Esophagus muscularis mucosa (tissue), 3 donors: ENCODE data around the gene KCNA1.

Experiments used
- EP300 ChIP-seq: sonication (generic); formaldehyde crosslinking; IDR thresholded peaks from one replicate; pipeline ENCODE4 v1.6.1; 2017; ENCODE audit warnings: antibody characterized with exemption
- TF ChIP-seq, protein P1 (sequence below), 3 experiments: fragments of 200-600 bp in 2 of 3; fragments of 450-650 bp in 1 of 3; sonication (generic) in 2 of 3; IDR thresholded peaks; one replicate each; pipeline ENCODE4 v1.5.1; 2017 to 2019; ENCODE audit warnings: antibody characterized with exemption in 3 of 3, mild to moderate bottlenecking in 2 of 3, moderate library complexity in 1 of 3

DNA sequence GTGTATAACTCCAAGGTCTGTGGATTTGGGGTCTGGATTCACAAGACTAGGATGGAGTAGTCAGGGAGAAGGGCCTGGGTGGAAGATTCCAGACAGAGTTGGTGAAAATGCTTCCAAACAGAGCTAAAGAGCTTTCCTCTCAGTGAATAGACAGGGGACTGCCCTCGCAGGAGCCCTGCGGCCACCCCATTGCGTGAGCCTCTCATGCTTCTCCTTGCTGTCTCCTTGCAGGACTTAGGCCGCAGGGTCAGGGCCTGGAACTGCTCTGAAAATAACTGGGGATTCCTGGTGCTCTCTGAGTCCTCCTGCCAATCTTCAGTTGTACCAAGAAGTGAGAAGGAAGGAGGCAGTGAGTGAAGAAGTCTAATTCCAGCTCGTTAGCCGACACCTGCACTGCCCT lies 49.0 kb upstream of the KCNA1 start:
- TF ChIP-seq, protein P1, sequence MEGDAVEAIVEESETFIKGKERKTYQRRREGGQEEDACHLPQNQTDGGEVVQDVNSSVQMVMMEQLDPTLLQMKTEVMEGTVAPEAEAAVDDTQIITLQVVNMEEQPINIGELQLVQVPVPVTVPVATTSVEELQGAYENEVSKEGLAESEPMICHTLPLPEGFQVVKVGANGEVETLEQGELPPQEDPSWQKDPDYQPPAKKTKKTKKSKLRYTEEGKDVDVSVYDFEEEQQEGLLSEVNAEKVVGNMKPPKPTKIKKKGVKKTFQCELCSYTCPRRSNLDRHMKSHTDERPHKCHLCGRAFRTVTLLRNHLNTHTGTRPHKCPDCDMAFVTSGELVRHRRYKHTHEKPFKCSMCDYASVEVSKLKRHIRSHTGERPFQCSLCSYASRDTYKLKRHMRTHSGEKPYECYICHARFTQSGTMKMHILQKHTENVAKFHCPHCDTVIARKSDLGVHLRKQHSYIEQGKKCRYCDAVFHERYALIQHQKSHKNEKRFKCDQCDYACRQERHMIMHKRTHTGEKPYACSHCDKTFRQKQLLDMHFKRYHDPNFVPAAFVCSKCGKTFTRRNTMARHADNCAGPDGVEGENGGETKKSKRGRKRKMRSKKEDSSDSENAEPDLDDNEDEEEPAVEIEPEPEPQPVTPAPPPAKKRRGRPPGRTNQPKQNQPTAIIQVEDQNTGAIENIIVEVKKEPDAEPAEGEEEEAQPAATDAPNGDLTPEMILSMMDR (IDR thresholded peaks at IDR 0.05) = no peak
- TF ChIP-seq EP300 = no peak
